Activated T-helper 1 cell treated with Interleukin-2 at 50 U/mL for 16 hours (primary cell): ENCODE results near the gene SKAP1.

Experiments
- DNase-seq: peaks from one replicate; pipeline ENCODE4 v3.0.0-alpha.2; 2020; ENCODE audit warnings: low read depth

SKAP1 gene

GRCh38 chr17:48241770-48242497, 188.1 kb downstream of the SKAP1 start:
- DNase-seq: no peak

GRCh38 chr17:48241131-48241591, 188.9 kb downstream of the SKAP1 start:
- no peak for DNase-seq

GRCh38 chr17:48240562-48241130, 189.4 kb downstream of the SKAP1 start:
- no peak for DNase-seq

- DNase-seq: no peak
These were observed 189.9 kb downstream of the SKAP1 start for GRCh38 chr17:48240122-48240521.

DNA sequence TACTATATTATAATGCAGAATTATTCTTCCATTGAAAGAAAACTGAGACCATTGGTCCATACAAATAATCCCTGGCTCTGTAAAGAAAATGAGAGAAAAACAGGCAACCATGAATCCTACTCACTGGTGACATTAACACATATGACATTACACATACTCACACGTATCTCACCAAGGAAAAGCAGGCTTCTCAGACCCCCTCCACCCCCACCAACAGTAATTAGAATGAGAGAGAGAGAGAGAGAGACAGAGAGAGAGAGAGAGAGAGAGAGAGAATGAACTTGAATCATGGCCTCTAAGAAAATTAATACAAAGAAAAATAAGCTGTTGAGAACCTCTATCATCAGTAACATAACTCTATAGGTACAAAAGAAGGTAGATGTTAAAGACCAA, 190.4 kb downstream of the SKAP1 start:
- no peak for DNase-seq

DNA sequence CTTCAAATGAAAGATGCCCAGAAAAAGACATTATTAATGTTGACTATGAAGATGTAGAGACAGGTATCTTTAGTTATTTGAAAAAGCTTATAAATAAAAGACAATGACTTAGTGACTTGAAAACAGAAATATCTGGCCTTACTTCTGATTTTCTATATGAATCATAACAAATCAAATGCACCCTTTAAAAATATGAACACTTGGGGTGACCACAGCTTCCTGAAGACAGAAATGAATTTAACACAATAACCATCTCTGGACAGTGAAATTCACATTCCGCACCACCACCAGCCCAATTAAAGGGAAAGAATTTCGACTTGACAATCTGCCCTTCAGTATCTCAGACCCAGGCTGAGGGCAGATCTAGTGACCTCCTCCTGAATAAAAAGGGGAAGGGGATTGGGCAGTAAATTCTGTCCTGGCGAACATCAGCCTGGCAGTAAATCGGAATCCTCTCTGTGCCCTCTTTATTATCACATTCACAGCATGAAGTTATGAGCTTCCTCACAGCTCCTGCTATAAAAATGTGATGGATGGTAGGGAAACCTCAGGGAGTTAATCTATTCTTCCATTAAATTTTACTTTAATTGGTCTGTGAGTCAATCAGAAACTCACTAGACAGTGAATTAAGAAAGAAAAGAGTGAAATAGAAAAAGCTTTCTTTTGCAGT, 190.9 kb downstream of the SKAP1 start:
- no peak for DNase-seq

GRCh38 chr17:48237456-48237855, 192.6 kb downstream of the SKAP1 start:
- DNase-seq: no peak

DNA sequence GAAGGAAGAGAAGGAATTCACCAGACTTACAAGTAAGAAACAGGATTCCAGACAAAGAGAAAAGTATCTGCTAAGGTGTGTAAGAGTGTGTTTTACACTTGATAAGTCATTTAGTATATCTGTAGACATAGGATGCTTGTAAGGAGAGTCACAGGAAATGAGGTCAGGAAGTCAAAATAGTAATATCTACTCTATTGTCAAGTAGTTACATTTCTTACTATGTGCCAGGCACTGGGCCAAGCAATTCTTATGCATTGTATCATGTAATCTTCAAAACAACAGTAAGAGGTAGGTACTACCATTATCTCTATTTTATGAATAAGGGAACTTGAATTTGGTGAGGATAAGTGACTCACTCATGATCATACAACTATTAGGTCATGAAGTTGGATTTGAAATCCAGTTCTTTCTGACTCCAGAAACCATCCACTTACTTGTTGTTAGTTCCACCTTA, 193.3 kb downstream of the SKAP1 start:
- no peak for DNase-seq

GRCh38 chr17:48234922-48235321, 195.1 kb downstream of the SKAP1 start:
- DNase-seq: no peak

- no peak for DNase-seq
These were observed 197.7 kb downstream of the SKAP1 start for GRCh38 chr17:48231995-48232959.

- DNase-seq: no peak
These were observed 200.1 kb downstream of the SKAP1 start for GRCh38 chr17:48229936-48230335.

DNA sequence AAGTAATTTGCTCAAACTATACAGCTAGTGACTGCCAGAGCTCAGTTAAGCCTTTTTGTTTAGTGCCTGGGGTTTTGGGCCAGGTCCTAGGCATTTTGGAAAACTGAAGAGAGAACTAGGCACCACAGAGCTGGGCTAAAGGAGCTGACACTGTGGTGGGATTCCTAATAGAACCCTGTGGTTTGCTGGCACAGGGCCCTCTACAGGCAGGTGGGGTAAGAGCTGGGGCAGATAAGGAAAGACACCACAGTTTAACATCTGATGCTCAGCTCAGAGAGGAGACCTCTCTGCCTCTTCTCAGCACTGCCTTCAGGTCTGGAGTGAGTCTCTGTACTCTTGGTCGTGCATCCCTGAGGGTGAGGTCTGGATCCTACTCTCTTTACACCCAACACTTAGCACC, 201.3 kb downstream of the SKAP1 start:
- DNase-seq: no peak

- no peak for DNase-seq
These were observed 204.1 kb downstream of the SKAP1 start for GRCh38 chr17:48225725-48226567.

DNA sequence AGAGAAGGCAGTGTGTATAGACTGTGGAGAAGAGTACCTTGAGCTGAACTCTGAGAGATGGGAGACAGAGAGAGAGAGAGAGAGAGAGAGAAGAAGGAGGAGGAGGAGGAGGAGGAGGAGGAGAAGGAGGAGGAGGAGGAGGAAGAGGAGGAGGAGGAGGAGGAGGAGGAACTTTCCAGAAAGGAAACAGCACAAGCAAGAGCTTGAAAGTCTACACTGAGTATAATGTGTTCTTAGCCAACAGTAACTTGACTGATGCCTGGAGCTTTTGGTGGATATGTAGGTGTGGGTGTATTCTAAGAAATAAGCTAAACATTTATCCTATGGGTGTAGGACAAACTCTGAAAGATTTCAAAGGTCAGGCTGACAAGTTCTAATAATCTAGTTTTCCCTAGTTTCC, 206.1 kb downstream of the SKAP1 start:
- DNase-seq: no peak

DNA sequence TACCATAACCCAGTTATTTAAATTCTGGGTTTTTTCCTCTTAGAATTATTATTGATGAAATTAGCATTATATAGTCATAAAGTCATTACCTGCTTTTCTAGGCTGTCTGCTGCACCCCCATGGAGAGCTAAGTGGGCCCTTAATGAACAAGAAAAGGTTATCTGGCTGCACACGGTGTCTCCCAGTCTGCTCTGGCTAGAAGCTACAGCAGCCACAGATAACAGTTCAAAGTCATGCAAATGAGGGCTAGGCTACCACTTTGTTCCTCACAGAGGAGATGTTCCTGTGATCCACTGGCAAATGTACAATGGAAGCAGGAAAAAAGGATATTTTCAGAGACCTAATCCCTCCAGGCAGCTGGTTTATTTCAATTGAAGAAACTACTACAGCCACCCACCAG, 210.4 kb downstream of the SKAP1 start:
- DNase-seq: no peak

DNA sequence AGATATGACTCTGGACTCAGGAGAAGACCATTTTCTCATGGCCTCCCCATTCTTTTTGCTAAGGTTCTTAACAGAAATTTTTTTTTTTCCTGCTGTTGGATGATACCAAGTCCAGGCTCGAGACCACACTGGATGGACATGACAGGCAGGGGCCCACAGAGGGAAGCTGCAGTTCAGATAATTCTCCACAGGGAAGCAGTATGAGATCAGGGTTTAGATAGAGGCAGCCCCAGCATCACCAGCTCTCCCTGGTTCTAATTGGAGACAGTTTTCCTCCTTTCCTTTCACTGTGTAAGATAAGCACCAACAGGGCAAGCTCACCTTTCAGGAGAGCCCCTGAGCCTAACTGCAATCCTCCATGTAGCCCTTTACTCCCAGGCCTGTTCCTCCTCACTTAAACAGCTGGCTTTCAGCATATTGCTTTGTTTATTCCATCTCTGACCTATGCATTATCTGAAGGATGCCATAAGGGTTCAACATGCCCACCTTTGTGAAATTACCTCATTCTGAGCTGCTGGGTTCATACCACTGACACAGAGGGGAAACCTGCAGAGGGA, 214.4 kb downstream of the SKAP1 start:
- DNase-seq: no peak

- DNase-seq: no peak
These were observed 216.2 kb downstream of the SKAP1 start for GRCh38 chr17:48213797-48214196.

DNA sequence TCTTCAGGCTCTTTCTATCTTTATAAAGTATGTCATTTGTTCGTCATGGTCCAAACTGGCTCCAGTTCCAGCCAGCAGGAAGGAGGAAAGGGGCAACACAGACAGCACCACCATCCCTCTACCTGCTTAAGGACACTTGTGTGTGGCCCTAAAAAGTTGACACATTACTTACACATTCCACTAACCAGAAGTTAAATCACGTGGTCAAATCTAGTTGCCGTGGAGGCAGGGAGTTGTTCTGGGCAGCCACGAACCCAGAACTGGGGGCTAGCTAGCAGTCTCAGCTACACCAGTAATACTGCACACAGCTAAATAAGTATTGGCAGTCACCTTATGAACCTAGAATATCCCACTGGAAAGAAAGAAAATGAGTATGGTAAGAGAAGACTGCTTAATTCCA, 218.2 kb downstream of the SKAP1 start:
- DNase-seq: no peak

DNA sequence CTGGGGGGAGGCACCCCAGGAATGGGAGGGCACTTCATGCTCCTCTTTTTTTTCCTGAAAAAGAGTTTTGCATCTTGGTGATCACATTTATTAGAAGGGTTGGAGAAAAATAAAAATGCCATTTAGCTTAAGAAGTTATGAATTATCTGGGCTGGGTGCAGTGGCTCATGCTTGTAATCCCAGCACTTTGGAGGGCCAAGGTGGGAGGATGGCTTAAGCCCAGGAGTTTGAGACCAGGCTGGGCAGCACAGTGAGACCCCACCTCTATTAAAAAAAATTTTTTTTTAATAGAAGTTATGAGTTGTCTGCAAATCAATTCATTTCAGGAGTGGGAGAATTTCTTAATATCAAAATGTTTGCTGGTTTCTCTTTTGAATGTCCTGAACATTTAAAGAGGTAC, 219.0 kb downstream of the SKAP1 start:
- DNase-seq: no peak

DNA sequence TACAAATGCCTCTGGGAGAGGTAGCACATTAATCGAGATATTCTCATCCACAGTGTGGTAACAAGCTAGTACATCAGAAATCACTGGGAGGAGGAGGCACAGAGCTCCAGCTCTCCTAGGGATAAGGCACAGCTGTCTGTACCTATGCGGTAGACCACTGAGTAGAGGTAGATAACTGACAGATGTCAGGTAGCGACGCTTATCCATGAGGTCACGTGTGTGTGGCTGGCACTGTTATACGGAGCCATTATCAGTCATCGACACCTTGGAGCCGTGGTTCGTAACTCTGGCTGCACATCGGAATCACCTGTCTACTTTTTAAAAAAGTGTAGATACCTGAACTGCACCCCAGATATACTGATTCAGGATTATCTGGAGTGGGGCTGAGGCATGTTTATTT, 220.0 kb downstream of the SKAP1 start:
- DNase-seq: no peak
